Suppressor macrophage treated with lipopolysaccharide for 1 hour (primary cell): ENCODE results near the gene TLR6.
"Not testable (repeated sequence)": the region's sequence is repeated elsewhere in the genome, so short reads cannot be mapped to it uniquely, and the experiment has no call there.

Experiments used
- DNase-seq, 3 donors: peaks; one replicate each; pipeline ENCODE4 v3.0.0-alpha.2; 2020 to 2022

Gene TLR6

DNA sequence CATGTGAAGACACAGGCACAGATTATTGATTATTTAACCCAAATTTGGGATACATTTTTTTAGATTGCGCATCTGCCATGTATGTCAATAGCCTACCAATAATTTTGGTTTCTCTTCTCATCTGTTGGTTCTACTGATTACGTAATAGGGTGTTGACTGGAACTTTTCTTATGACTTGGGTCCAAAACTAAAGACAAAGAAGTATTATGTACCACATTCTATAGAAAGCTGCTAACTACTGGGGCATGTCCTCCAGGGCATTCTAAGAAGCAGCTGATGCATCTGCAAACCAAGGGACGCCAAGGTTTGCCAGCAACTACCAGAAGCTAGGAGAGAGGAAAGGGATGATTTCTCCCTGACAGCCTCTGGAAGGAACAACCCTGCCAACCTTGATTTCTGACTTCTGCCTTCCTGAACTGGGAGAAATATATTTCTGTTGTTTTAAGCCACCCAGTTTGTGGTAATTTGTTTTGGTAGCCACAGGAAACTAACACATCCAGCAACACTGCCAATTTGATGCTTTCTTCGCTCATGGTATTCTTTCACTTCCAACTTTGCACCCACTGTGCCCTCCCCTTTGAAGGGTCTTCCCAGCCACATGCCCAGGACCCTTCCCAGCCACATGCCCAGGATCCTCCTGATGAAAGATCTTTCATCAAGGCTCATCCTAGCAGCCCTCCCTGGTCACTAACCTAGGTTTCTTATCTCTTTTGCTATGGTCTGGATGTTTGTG, 36.1 kb downstream of the TLR6 start:
- DNase-seq = no peak

DNA sequence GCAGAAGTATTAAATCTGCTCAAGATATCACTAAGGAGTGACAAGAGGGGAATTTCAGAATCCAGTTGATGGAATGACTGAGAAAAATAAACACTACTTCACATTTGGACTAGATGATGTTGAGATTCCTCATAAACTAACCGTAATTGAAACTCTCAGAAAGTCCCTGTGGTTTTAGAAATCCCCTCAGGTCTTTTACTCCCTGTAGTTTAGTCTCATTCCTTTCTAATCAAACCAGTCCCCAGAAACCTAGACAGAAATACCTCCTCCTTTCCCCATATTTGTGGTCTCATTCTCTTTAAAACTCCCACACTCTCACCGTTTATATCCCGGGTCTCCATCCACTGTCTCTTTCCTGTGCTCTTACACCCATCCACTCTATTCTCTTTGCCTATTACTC, 37.0 kb downstream of the TLR6 start:
- DNase-seq = peak; percentile 47 to 86 (median 71)

DNA sequence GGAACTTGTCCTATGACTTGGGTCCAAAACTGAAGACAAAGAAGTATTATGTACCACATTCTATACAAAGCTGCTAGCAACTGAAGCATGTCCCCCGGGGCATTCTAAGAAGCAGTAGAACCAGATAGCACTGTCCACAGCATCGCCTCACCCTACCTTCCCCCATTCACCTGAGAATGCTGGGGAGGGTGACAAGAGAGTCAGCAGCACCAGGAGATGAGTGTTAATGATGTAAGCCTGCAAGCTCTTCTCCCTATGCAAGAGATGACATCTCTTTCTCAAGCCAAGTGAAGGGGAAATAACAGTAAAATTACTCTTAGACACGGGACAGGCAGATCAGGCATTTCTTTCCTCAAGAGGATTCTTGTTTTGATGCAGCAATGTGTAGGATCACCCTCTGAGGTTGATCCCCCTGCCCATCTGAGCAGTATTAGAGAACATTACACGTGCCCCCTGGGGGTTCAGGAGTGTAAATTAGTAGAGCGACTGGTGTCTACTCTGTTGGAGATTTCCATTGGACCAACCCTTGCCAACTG, 38.1 kb downstream of the TLR6 start:
- peak; percentile 63 to 77 (median 71) for DNase-seq

DNA sequence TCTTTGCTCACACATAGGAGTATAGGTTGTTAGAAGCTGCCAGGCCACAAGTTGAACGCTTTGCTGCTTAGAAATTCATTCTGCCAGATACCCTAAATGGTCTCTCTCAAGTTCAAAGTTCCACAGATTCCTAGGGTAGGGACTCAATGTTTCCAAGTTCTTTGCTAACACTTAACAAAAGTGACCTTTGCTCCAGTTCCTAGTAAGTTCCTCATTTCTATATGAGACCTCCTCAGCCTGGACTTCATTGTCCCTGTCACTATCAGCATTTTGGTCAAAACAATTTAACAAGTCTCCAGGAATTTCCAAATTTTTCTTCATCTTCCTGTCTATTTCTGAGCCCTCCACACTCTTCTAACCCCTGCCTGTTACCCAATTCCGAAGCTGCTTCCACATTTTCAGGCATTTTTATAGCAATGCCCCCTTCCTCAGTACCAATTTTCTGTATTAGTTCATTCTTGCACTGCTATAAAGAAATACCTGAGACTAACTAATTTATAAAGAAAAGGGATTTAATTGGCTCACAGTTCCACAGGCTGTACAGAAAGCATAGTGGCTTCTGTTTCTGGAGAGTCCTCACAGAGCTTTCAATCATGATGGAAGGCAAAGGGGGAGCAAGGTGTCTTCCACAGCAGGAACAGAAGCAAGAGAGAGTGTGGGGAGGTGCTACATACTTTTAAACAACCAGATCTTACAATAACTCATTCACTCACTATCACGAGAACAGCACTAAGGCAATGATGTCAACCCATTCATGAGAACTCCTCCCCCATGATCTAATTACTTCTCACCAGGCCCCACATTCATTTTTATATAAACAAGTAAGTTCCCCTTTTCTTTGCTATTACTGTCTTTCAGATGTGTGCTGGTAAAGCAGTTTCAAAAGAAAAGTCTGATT, 40.5 kb downstream of the TLR6 start:
- DNase-seq = peak; percentile 84 to 96 (median 95)

DNA sequence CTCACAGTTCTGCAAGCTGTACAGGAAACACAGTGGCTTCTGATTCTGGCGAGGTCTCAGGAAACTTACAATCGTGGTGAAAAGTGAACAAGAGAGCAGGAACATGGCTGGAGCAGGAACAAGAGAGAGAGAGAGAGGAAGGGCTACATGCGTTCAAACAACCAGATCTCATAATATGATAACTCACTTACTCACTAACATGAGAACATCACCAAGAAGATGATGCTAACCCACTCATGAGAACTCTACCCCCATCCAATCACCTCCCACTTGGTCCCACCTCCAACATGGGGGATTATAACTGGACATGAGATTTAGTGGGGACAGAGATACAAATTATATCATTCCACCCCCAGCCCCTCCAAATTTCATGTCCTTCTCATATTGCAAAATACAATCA, 42.2 kb downstream of the TLR6 start:
- DNase-seq = peak in 1 of 3 donors; percentile 50

DNA sequence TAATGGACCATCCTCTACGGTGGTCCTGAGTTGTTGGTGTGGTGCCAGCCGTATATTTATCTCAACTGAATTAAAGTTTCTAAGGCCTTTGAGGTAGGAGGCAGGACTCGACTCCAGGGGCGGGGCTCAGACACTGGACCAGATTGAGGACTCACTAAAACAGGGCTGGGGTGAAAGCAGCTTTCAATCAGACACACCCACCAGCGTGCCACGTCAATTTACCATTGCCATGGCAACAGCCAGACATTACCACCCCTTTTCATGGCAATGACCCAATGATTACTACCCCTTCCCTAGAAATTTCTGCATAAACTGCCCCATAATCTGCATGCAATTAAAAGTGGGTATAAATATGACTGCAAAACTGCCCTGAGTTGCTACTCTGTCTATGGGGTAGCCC, 45.3 kb downstream of the TLR6 start:
- DNase-seq = no peak

DNA sequence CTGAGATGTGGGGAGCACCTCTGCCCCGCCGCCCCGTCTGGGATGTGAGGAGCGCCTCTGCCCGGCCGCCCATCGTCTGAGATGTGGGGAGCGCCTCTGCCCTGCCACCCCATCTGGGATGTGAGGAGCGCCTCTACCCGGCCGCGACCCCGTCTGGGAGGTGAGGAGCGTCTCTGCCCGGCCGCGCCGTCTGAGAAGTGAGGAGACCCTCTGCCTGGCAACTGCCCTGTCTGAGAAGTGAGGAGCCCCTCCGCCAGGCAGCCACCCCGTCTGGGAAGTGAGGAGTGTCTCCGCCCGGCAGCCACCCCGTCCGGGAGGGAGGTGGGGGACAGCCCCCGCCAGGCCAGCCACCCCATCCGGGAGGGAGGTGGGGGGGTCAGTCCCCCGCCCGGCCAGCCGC, 49.2 kb downstream of the TLR6 start:
- DNase-seq = not testable (repeated sequence)

DNA sequence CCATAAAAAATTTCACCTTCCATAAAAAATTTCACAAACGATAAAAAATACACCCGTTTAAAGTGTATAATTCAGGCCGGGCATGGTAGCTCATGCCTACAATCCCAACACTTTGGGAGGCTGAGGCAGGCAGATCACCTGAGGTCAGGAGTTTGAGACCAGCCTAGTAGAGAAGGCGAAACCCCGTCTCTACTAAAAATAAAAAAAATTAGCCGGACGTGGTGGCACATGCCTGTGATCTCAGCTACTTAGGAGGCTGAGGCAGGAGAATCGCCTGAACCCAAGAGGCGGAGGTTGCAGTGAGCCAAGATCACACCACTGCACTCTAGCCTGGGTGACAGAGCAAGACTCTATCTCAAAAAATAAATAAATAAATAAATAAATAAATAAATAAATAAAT, 50.4 kb downstream of the TLR6 start:
- not testable (repeated sequence) for DNase-seq

DNA sequence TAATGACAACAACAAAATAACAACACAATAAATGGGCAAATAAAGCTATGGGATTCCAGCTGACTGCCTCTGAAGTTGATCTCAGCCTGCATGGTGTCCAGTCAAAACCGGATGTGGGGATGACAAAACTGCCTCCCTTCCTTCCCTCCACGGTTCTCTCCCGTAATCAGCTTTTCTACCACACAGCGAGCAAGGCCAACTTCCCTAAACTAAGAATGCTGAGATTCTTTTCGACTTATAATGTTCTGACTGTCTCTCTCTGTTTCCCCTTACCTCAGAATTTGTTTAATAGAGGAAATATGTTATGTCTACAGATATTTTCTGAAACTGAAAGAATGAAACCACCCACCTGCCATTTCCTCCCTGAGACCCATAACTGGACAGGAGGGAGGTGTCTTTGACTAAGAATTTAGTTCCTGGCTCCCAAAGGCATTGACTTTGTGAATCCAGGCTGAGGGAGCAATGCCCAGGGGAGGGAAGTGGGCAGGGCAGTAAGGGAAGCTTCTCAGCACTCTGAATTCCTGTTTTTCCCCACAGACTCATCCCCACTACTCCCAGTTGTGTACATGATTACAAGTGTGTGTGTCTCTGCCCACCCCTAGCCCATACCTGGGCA, 51.0 kb downstream of the TLR6 start:
- DNase-seq = peak; percentile 83 to 92 (median 83)

DNA sequence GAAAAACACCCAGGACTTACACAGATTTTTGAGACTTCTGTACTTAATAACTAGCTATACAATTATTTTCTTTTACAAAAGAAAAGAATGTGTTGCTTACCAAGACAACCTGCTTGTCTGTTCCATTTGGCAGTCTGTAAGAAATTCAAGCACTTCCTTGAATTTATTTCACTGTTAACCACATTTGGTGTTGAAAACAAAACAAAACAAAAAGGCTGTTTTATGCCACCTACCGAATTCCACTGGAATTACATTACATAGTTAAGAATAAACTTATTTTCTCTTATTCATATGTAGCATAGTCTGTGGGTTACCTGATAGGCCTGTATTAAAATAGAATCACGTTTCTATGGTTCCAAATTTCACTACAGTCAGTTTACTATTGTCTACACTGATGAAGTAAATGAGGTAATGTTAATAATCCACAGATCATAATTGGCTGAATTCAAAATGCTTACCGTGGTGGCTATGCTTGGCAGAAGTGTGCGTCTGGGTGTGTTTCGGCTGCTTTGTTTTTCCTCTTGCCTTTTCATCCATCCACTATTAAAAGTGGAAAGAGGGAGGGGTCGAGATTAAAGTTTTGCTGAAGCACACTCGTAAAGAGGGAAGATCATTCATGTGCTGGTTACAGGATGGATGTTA, 51.8 kb downstream of the TLR6 start, which contains the start of gene TLR1:
Gene TLR1, minus strand, starts transcription at position 138 of the 642 bp plus-strand sequence. CDS start 5,960 bp downstream, outside the sequence.
- peak; percentile 67 to 91 (median 88) for DNase-seq

DNA sequence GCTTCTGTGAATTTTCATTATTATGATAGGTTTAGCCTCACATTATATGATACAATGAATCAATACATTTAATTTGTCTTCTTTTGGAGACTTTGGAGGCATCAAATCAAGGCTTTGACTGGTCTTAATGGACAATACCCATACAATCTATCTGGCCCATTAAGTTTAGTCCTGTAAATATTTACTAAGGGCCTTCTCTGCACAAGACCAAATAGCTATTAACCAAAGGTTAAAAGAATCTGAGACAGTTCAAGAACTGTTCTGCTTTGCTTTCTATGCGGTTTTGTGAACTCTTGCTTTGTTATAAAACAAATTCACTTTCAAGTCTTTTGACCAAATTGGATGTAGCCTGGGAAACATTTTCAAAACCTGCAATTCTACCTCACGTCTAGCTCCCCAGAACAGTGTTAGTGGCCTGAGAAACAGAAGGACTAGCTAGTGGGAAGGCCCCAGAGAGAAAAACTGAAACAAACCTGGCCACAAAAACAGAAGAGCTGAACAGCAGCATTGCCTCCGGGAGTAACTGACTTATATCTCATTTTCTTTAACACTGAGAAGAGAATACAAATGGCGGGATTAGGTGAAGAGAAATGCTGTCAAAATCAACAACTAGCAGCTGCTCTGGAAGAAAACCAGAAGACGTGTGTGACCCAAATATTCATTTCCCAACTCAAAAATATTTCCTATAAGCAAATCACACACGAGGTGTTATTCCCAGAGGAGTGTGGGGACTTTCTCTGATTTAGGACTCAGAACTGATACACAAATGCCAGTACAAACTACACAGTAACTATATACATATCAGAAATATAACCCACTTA, 52.6 kb downstream of the TLR6 start:
- peak; percentile 41 to 52 (median 47) for DNase-seq

DNA sequence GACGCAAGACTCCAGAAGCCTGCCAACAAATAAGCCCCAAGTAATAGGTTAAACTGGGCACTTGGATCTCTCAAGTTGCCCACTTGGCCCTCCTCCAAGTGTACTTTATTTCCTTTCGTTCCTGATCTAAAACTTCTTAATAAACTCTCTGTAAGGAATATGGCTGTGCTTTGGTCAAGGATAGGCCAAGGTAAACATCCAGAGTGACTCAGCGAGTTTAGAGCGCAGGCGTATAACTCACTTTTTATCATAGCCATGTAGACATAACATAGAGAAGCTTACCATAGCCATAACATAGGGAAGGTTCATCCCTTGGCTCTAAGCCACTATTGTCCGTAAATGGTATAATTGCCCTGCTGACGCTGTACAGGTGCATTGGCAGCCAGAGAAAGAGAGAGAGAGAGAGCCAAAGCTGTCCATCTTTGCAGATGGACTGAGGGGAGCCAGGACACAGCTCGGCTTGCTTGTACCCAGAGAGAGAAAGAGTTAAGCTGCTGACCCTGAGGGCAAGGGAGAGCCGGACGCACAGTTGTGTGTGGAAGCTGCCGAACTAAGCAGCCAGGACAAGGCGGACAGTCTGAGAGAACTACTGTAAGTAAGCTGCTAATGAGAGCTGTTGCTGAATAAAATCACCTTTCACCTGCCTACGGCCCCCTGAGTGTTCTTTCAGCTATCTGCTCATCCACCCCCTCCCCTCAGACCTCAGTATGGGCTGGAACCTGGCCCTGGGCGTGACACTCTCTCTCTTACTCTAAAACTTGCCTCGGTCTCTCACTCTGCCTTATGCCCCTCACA, 53.9 kb downstream of the TLR6 start:
- DNase-seq = no peak

DNA sequence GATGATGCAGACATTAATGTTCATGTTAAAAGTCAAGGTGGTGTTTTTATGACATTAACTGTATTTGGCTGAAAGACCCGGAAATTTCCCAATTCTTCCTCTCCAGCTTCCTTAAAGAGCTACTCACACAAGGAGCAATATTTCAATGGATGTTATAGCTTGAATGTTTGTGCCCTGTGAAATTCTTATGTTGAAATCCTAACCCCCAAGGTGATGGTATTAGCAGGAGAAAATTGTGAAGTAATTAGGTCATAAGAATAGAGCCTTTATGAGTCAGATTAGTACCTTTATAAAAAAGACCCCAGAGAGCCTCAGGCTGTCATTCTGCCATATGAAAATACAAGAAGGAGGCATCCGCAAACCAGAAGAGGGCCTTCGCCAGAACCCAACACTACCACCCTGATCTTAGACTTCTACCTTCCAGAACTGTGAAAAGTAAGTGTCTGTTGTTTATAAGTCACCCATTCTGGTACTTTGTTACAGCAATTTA, 55.6 kb downstream of the TLR6 start:
- no peak for DNase-seq

DNA sequence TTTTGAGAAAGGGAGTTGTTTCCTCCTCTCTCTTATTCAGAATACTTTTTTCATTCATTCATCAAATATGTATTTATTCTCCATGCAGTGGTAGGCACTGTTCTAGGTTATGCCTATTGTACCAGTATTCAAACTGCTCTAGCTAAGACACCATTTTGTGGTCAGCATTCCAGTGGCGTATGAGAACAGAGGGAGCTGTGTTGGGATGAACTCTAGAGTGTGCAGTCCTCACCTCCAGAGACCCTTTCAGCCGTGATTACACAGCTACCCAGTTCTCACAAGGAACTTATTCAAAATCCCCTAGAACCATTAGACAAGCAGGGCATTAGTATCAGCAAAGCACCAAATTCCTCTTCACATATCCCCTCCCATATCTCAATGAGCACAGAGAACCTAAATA, 56.3 kb downstream of the TLR6 start:
- DNase-seq = no peak

DNA sequence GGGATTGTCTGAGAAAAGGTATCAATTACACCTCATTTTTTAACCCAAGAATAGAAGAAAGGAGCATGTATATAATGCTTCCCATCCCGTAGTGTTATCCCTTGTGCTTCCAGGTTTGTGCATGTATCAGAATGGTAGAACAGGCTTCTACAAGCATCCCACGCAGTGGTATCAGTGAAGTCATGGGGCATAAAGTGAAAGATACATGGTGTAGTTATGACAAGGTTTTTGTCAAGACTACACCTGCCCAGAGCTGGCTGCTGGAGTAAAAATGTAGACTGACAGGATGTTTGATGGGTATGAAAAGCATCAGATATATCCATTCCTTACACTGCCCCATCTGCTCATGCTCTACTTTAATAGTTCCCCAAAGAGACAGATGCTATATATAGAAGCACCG, 61.5 kb downstream of the TLR6 start:
- no peak for DNase-seq

DNA sequence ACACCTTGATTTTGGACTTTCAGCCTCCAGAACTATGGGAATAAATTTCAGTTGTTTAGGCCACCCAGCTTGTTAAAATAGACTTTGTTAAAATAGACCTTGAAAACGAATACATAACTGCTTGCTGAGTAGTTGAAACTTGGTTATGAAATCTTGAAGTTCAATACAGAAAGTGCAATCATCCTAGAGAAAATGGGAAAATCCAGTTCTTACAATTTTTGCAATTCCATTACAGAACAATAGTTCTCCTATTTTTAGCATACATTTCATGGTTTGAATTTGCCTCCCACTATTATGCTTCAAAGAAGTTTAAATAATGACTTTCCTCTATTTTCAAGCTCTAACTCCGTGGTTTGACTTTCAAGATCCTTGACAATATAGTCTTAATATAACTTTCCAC, 62.6 kb downstream of the TLR6 start:
- DNase-seq = peak; percentile 53 to 88 (median 84)

DNA sequence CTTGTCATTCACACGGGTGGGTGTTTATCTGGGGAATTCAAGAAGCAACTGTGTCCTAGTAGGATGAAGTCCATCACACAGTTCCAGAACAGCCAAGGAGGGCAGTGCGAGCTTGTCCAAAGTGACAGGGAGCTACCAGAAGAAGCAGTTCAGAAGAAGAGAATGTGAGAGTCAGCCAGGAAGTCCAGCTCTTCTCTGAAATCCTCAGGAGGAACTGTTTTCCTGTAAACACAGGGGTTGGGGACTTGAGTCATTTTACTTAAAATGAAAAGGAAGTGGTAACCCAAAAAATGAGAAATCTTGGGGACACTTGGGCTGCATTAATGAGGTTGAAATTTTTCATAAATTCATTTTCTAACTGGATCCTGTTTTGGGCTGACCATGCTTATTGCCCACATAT, 65.6 kb downstream of the TLR6 start:
- peak; percentile 68 to 88 (median 75) for DNase-seq

DNA sequence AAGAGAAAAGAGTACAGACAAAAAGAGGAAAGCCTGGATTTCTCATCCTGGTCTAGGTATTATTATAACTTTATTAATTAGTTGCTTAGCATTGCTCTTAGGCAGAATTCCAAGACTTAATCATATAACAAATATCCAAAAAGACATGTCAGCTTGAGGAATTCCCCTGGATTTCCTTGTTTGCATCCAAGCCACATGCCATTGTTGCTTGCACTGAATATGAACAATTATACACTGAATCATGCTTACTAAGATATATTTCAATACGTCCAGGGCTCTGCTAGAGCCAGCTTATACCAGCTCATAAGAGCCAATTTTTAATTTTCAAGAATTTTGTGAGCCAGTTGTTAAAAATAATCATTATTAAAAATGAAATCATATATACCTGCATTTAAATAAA, 68.3 kb downstream of the TLR6 start:
- DNase-seq = peak; percentile 45 to 73 (median 57)

DNA sequence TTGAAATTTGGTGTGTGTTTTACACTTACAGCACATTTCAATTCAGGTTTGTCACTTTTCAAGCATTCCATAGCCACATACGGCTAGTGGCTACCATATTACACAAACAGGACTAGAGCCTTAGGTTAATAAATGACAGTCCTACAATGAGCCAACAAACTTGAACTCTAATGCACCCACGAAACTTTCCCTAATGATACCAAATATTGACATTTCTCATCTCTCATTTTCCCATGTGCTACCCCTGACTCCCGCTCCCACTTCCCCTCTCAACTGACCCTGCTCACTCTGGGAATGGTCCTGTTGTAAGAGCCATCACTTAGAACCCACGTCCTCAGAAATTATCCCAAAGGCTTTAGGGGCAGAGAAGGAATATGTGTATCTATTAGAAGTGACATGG, 68.9 kb downstream of the TLR6 start:
- DNase-seq = no peak

DNA sequence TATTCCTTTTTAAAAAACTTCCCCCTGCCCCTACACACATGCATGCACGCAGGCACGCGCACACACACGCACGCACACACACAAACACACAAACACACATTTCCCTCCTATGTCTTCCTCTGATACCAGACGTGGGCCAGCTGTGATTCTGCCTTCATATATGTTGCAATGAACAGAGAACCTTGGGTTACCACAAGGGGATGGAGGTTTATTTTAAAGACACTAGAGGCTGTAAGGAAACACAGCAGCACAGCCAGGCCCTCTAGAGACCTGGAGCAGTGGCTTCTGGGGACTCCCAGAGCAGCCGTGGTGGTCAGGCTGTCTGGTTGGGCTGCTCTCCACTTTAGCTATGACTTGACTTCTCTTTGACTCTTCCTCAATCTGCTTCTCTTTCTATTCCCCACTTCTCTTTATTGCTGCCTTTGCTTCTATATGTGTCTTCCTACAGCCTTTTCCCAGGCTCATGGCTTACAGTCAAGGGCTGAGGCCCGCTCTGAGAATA, 70.7 kb downstream of the TLR6 start:
- peak; percentile 79 to 89 (median 80) for DNase-seq
